ENCODE measurements around the gene LCE3A.

DNA sequence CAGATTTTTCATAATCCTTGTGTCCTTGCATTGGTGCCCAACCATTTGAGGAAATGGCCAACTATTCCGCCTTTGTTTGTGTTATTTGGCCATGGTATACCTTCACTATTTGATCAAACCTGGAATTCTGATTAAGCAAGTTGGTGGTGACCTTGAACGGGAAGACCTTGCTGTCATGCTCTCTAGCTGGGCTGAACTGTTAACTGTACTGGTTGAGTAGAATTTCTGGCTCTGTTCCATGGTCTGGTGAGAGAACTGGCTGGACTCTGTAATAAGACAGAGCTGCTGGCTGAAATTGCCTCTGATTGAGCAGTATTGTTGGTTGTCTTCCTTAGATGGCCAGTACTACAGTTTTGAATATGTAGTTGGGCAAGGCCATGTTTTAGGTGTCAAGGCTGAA, 25.9 kb downstream of the LCE3A start:
- TF ChIP-seq, protein P1, sequence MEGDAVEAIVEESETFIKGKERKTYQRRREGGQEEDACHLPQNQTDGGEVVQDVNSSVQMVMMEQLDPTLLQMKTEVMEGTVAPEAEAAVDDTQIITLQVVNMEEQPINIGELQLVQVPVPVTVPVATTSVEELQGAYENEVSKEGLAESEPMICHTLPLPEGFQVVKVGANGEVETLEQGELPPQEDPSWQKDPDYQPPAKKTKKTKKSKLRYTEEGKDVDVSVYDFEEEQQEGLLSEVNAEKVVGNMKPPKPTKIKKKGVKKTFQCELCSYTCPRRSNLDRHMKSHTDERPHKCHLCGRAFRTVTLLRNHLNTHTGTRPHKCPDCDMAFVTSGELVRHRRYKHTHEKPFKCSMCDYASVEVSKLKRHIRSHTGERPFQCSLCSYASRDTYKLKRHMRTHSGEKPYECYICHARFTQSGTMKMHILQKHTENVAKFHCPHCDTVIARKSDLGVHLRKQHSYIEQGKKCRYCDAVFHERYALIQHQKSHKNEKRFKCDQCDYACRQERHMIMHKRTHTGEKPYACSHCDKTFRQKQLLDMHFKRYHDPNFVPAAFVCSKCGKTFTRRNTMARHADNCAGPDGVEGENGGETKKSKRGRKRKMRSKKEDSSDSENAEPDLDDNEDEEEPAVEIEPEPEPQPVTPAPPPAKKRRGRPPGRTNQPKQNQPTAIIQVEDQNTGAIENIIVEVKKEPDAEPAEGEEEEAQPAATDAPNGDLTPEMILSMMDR (IDR thresholded peaks at IDR 0.05): no peak
- no peak for TF ChIP-seq POLR2A (IDR thresholded peaks at IDR 0.05)

All from testis (tissue), 2 donors.